ENCODE results near the gene GUCY1A2.

GUCY1A2 gene

GRCh38 chr11:106717222-106717621, 301.1 kb downstream of the GUCY1A2 start:
- DNase-seq, result no peak

GRCh38 chr11:106714199-106714598, 304.1 kb downstream of the GUCY1A2 start:
- DNase-seq, result no peak

- DNase-seq, result no peak
Measured at GRCh38 chr11:106708348-106708747, 309.9 kb downstream of the GUCY1A2 start.

GRCh38 chr11:106706355-106706754, 311.9 kb downstream of the GUCY1A2 start:
- DNase-seq, result no peak

GRCh38 chr11:106702805-106703204, 315.5 kb downstream of the GUCY1A2 start:
- DNase-seq, result no peak

- DNase-seq, result no peak
Measured at GRCh38 chr11:106697058-106697457, 321.2 kb downstream of the GUCY1A2 start.

- no peak for DNase-seq
Measured at GRCh38 chr11:106695506-106695905, 322.8 kb downstream of the GUCY1A2 start.

GRCh38 chr11:106694501-106694900, 323.8 kb downstream of the GUCY1A2 start:
- no peak for DNase-seq

GRCh38 chr11:106691807-106692365, 326.4 kb downstream of the GUCY1A2 start:
- DNase-seq, result no peak

- no peak for DNase-seq
Measured at GRCh38 chr11:106690923-106691322, 327.4 kb downstream of the GUCY1A2 start.

GRCh38 chr11:106684944-106685343, 333.3 kb downstream of the GUCY1A2 start:
- no peak for DNase-seq

GRCh38 chr11:106683435-106683834, 334.8 kb downstream of the GUCY1A2 start:
- no peak for DNase-seq

GRCh38 chr11:106681435-106681834, 336.8 kb downstream of the GUCY1A2 start:
- DNase-seq, result no peak

- no peak for DNase-seq
Measured at GRCh38 chr11:106679581-106679980, 338.7 kb downstream of the GUCY1A2 start.

- no peak for DNase-seq
Measured at GRCh38 chr11:106679181-106679580, 339.1 kb downstream of the GUCY1A2 start.

GRCh38 chr11:106670069-106670468, 348.2 kb downstream of the GUCY1A2 start:
- DNase-seq, result no peak

GRCh38 chr11:106668147-106668546, 350.1 kb downstream of the GUCY1A2 start:
- DNase-seq, result no peak

GRCh38 chr11:106656646-106657045, 361.6 kb downstream of the GUCY1A2 start:
- DNase-seq, result no peak

GRCh38 chr11:106644824-106645223, 373.5 kb downstream of the GUCY1A2 start:
- DNase-seq, result no peak

GRCh38 chr11:106642331-106642730, 375.9 kb downstream of the GUCY1A2 start:
- DNase-seq, result no peak

- DNase-seq, result no peak
Measured at GRCh38 chr11:106632283-106632682, 386.0 kb downstream of the GUCY1A2 start.

GRCh38 chr11:106627694-106628093, 390.6 kb downstream of the GUCY1A2 start:
- no peak for DNase-seq

GRCh38 chr11:106625566-106625965, 392.7 kb downstream of the GUCY1A2 start:
- no peak for DNase-seq

GRCh38 chr11:106624377-106624776, 393.9 kb downstream of the GUCY1A2 start:
- DNase-seq, result no peak
